Ovary (tissue), 9 donors: Measurements from ENCODE around the gene BMP8A. TPM values are rescaled to one million over a fixed set of nuclear protein-coding genes. Genes with fewer than 3 reads are reported as not detected.

Experiments used
- DNase-seq, 5 donors: peaks; one replicate each; pipeline ENCODE4 v3.0.0-alpha.2; 2019 to 2020
- H3K27ac ChIP-seq, 2 donors: fragments of 200-600 bp; one replicate each; pipeline versions ENCODE4 v1.5.1 to v1.8.0; 2019 to 2022
- H3K27me3 ChIP-seq: fragments of 200-600 bp; one replicate; pipeline ENCODE4 v1.8.0; 2022
- H3K36me3 ChIP-seq: fragments of 200-600 bp; sonication (generic); one replicate; pipeline ENCODE4 v1.5.1; 2019
- H3K4me1 ChIP-seq: one replicate; pipeline ENCODE4 v1.8.1; 2013; ENCODE audit warnings: mild to moderate bottlenecking, moderate library complexity; ENCODE audit not compliant: insufficient read depth
- H3K4me3 ChIP-seq: fragments of 200-600 bp; sonication (generic); one replicate; pipeline ENCODE4 v1.5.1; 2017
- H3K9me3 ChIP-seq, 2 donors: fragments of 200-600 bp in 1 of 2; sonication (generic) in 1 of 2; one replicate each; pipeline versions ENCODE4 v1.5.1 to v1.8.1; 2013 to 2019; ENCODE audit warnings: mild to moderate bottlenecking in 1 of 2, moderate library complexity in 1 of 2
- CTCF ChIP-seq, 3 donors: fragments of 450-650 bp in 2 of 3; fragments of 200-600 bp in 1 of 3; IDR thresholded peaks; one replicate each; pipeline versions ENCODE4 v1.5.1 to v1.8.0; 2016 to 2022; ENCODE audit warnings: antibody characterized with exemption in 3 of 3, mild to moderate bottlenecking in 1 of 3
- EP300 ChIP-seq: sonication (generic); formaldehyde crosslinking; IDR thresholded peaks from one replicate; pipeline ENCODE4 v1.6.1; 2017; ENCODE audit warnings: antibody characterized with exemption
- POLR2A ChIP-seq: fragments of 450-650 bp; IDR thresholded peaks from one replicate; pipeline ENCODE4 v1.6.1; 2017; ENCODE audit warnings: antibody characterized with exemption, mild to moderate bottlenecking, moderate library complexity
- WGBS, 3 donors: extraction: QIAGEN DNeasy Blood & Tissue Kit in 1 of 3; methylation state at CpG; one replicate each; pipeline versions ENCODE4 v1.1.5 to v1.1.7; 2013 to 2017; 5-methylcytosine and 5-hydroxymethylcytosine counted together
- intact Hi-C, 4 donors: fragments of 100-400 bp; cut with DNase I; formaldehyde crosslinking; loops; one replicate each; pipeline versions ENCODE4 v1.11.0 to v1.15.1; 2022 to 2023
- polyA plus RNA-seq, 2 donors: library from polyadenylated mRNA; stranded (reverse); fragments of 200-250 nt in 1 of 2; fragments of 350-450 nt in 1 of 2; fragmentation: Illumina TruSeq in 1 of 2; extraction: RNeasy Lipid Tissue Mini Kit (QIAGEN cat#74804) in 1 of 2; gene quantifications; one replicate each; pipeline ENCODE4 v1.2.3, GENCODE V29; 2013 to 2014
- total RNA-seq, 7 donors: library from RNA; depleted of rRNA in 2 of 7; stranded (reverse); fragments of >200 nt in 2 of 7; fragmentation: NEBNext Ultra II Directional in 3 of 7; extraction: Animal tissue kit (Norgen Biotek cat#: 25700) in 3 of 7; gene quantifications; one replicate each; pipeline versions ENCODE4 v1.1.0 to v1.2.4, GENCODE V29; 2016 to 2023
- donor health status: DM: no; HTN: no; CAD: no; lungs with moderate emphysema.
- donor health status: DM: no; HTN: no; CAD: no.
- donor health status: Bipolar disorder and iron deficiency.
- donor health status: DM: yes; HTN: yes; CAD: no.
- donor health status: DM: no; HTN: no; CAD: no.
- donor health status: DM: yes; HTN: yes; CAD: no.

Gene BMP8A
- total and polyA plus RNA-seq, 9 donors, result 1.2 to 11.0 (median 5.6) TPM; not detected in 1

- Histone ChIP-seq H3K4me3 (no peak overlapping the region), H3K27me3 (no peaks in the 10 kb centered on the region), H3K27ac (no peak overlapping the region), H3K4me1 (no peaks in the 10 kb centered on the region), H3K9me3 (no peaks in the 10 kb centered on the region), H3K36me3 (no peaks in the 10 kb centered on the region)
- DNase-seq, result no peak
- intact Hi-C loops, result no loop called here
- TF ChIP-seq POLR2A (no peak), CTCF (IDR thresholded peaks at IDR 0.05) (no peak), EP300 (no peak)
- 89 to 94% (median 92%) methylated on average over 9 of the region's 9 CpGs for WGBS, 3 donors
These were observed 54.1 kb downstream of the BMP8A start for GRCh38 chr1:39545531-39545930.

- no peaks in the 10 kb centered on the region for H3K27me3 ChIP-seq
- intact Hi-C loops, result no loop called here
These were observed 62.8 kb downstream of the BMP8A start for GRCh38 chr1:39554277-39554676.

GRCh38 chr1:39561279-39561678, 69.8 kb downstream of the BMP8A start:
- no peaks in the 10 kb centered on the region for H3K27me3 ChIP-seq
- H3K4me1 ChIP-seq, result peaks cover 1% of the 10 kb centered on the region
- no peaks in the 10 kb centered on the region for H3K36me3 ChIP-seq
- TF ChIP-seq POLR2A, result no peak
- no peak for TF ChIP-seq EP300
- no peak for TF ChIP-seq CTCF (IDR thresholded peaks at IDR 0.05)
- H3K27ac ChIP-seq, result no peak overlapping the region
- 79 to 91% (median 83%) methylated on average over 1 of the region's 1 CpG for WGBS, 3 donors
- intact Hi-C loops, result no loop called here
- no peak overlapping the region for H3K4me3 ChIP-seq
- no peak for DNase-seq
- no peaks in the 10 kb centered on the region for H3K9me3 ChIP-seq

More at GRCh38 chr1:39554277-39554676, 62.8 kb downstream of the BMP8A start:
- Histone ChIP-seq H3K27ac (no peak overlapping the region), H3K4me1 (peaks cover 1% of the 10 kb centered on the region), H3K4me3 (no peak overlapping the region), H3K36me3 (no peaks in the 10 kb centered on the region), H3K9me3 (no peaks in the 10 kb centered on the region)
- 88 to 93% (median 93%) methylated on average over 2 of the region's 2 CpGs for WGBS, 3 donors
- DNase-seq, result no peak
- TF ChIP-seq POLR2A (no peak), EP300 (no peak), CTCF (IDR thresholded peaks at IDR 0.05) (no peak)

GRCh38 chr1:39562886-39563285, 71.5 kb downstream of the BMP8A start:
- 62 to 80% (median 70%) methylated on average over 3 of the region's 3 CpGs for WGBS, 3 donors
- no peak for DNase-seq
- intact Hi-C loops, result no loop called here

More at GRCh38 chr1:39562886-39563285, 71.5 kb downstream of the BMP8A start:
- H3K36me3 ChIP-seq, result no peaks in the 10 kb centered on the region
- no peaks in the 10 kb centered on the region for H3K9me3 ChIP-seq
- TF ChIP-seq CTCF (IDR thresholded peaks at IDR 0.05) (no peak), EP300 (no peak), POLR2A (no peak)
- no peak overlapping the region for H3K4me3 ChIP-seq
- H3K27ac ChIP-seq, result no peak overlapping the region
- H3K4me1 ChIP-seq, result peaks cover 3% of the 10 kb centered on the region
- no peaks in the 10 kb centered on the region for H3K27me3 ChIP-seq
